ENCODE measurements around the gene CKLF. TPM values are rescaled to one million over a fixed set of nuclear protein-coding genes. Genes with fewer than 3 reads are reported as not detected.

CKLF gene
- total RNA-seq, 1 experiment from 2014 or later = 47.9 TPM

GRCh38 chr16:66515596-66516508, 36.5 kb upstream of the CKLF start:
- Histone ChIP-seq H3K27ac (ENCODE audit: low read length) (peak overlapping the region; percentile 59), H3K4me2 (ENCODE audit: low read length) (peak overlapping the region; percentile 58), H3K36me3 (ENCODE audit: low read depth, low read length) (no peaks in the 10 kb centered on the region), H3K9me3 (ENCODE audit: low read length) (no peaks in the 10 kb centered on the region), H2AFZ (ENCODE audit: low read length) (no peak overlapping the region), H4K20me1 (ENCODE audit: low read length) (no peaks in the 10 kb centered on the region), H3K27me3 (ENCODE audit: low read length) (no peaks in the 10 kb centered on the region), H3K9ac (ENCODE audit: low read length) (no peak overlapping the region), H3F3A (ENCODE audit: low read length, unreplicated experiment) (peaks cover 6% of the 10 kb centered on the region), H3K4me1 (ENCODE audit: insufficient read depth, low read length) (peaks cover 48% of the 10 kb centered on the region), H3K4me3 (ENCODE audit: low read length) (no peak overlapping the region), H3K79me2 (ENCODE audit: low read length) (no peaks in the 10 kb centered on the region), H3K9me2 (replicated peaks; ENCODE audit: low read length) (no peaks in the 10 kb centered on the region)
- ATAC-seq (no peak), DNase-seq (peak; percentile 19)
- BruUV-seq (replicated peaks) = no TSS peak
- CTCF ChIA-PET = interaction anchor here (0.6 kb wide), 1 partner anchor 70 kb away, joined by 3 read pairs; no protein-coding TSS in a partner anchor
- TF ChIP-seq EZH2phosphoT487 (IDR thresholded peaks at IDR 0.05; ENCODE audit: borderline replicate concordance, low read length) (no peak), EZH2 (IDR thresholded peaks at IDR 0.05; ENCODE audit: low read length, unreplicated experiment) (no peak)
- TF ChIP-seq, protein P1, sequence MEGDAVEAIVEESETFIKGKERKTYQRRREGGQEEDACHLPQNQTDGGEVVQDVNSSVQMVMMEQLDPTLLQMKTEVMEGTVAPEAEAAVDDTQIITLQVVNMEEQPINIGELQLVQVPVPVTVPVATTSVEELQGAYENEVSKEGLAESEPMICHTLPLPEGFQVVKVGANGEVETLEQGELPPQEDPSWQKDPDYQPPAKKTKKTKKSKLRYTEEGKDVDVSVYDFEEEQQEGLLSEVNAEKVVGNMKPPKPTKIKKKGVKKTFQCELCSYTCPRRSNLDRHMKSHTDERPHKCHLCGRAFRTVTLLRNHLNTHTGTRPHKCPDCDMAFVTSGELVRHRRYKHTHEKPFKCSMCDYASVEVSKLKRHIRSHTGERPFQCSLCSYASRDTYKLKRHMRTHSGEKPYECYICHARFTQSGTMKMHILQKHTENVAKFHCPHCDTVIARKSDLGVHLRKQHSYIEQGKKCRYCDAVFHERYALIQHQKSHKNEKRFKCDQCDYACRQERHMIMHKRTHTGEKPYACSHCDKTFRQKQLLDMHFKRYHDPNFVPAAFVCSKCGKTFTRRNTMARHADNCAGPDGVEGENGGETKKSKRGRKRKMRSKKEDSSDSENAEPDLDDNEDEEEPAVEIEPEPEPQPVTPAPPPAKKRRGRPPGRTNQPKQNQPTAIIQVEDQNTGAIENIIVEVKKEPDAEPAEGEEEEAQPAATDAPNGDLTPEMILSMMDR (conservative IDR thresholded peaks at IDR 0.05; ENCODE audit: low read depth, low read length) = peak; percentile 54
- intact Hi-C loops (cut with micrococcal nuclease) = loop anchor here (1.0 to 2.0 kb wide), 2 partner anchors 8 to 107 kb away; no protein-coding TSS in a partner anchor
- POLR2A ChIA-PET (ENCODE audit: unreplicated experiment) = no interaction called here

- BruUV-seq (replicated peaks) = no TSS peak
- Histone ChIP-seq H3F3A (ENCODE audit: low read length, unreplicated experiment) (peaks cover 6% of the 10 kb centered on the region), H3K79me2 (ENCODE audit: low read length) (no peaks in the 10 kb centered on the region), H3K9ac (ENCODE audit: low read length) (no peak overlapping the region; the same call in 1 of the 2 replicates), H3K9me3 (ENCODE audit: low read length) (no peaks in the 10 kb centered on the region), H2AFZ (ENCODE audit: low read length) (no peak overlapping the region), H3K4me1 (ENCODE audit: insufficient read depth, low read length) (peaks cover 46% of the 10 kb centered on the region), H3K36me3 (ENCODE audit: low read depth, low read length) (no peaks in the 10 kb centered on the region), H4K20me1 (ENCODE audit: low read length) (no peaks in the 10 kb centered on the region), H3K27me3 (ENCODE audit: low read length) (no peaks in the 10 kb centered on the region), H3K4me2 (ENCODE audit: low read length) (peak overlapping the region; percentile 58), H3K4me3 (ENCODE audit: low read length) (no peak overlapping the region), H3K9me2 (replicated peaks; ENCODE audit: low read length) (no peaks in the 10 kb centered on the region), H3K27ac (ENCODE audit: low read length) (peak overlapping the region; percentile 59)
- ATAC-seq (peak; percentile 16), DNase-seq (no peak)
- CTCF ChIA-PET = no interaction called here
- TF ChIP-seq EZH2phosphoT487 (IDR thresholded peaks at IDR 0.05; ENCODE audit: borderline replicate concordance, low read length) = no peak
- TF ChIP-seq, protein P1 (conservative IDR thresholded peaks at IDR 0.05; ENCODE audit: low read depth, low read length) = no peak
- TF ChIP-seq EZH2 (IDR thresholded peaks at IDR 0.05; ENCODE audit: low read length, unreplicated experiment) = no peak
- intact Hi-C loops (cut with micrococcal nuclease) = loop anchor here (1.0 to 2.0 kb wide), 2 partner anchors 8 to 108 kb away; no protein-coding TSS in a partner anchor
- POLR2A ChIA-PET (ENCODE audit: unreplicated experiment) = no interaction called here
Observed at GRCh38 chr16:66516509-66516807, 35.9 kb upstream of the CKLF start.
